ENCODE results near the gene FAM3D.
A peak's percentile ranks its signal among the peaks of the same experiment; 100 is the strongest.

The FAM3D gene

GRCh38 chr3:58586776-58587192, 79.8 kb downstream of the FAM3D start:
- no peak for DNase-seq (ENCODE audit: low read depth)

GRCh38 chr3:58585994-58586393, 80.6 kb downstream of the FAM3D start:
- TF ChIP-seq CTCF (conservative IDR thresholded peaks at IDR 0.05; ENCODE audit: low read depth, low read length): no peak
- H3K4me3 ChIP-seq (ENCODE audit: low read depth, low read length): no peak overlapping the region
- no peak for DNase-seq (ENCODE audit: low read depth)

More at GRCh38 chr3:58586776-58587192, 79.8 kb downstream of the FAM3D start:
- TF ChIP-seq CTCF (conservative IDR thresholded peaks at IDR 0.05; ENCODE audit: low read depth, low read length): no peak
- H3K4me3 ChIP-seq (ENCODE audit: low read depth, low read length): no peak overlapping the region

GRCh38 chr3:58585005-58585786, 81.4 kb downstream of the FAM3D start:
- peak overlapping the region; percentile 65 for H3K4me3 ChIP-seq (ENCODE audit: low read depth, low read length)
- TF ChIP-seq CTCF (conservative IDR thresholded peaks at IDR 0.05; ENCODE audit: low read depth, low read length): peak; percentile 67
- peak; percentile 58 for DNase-seq (ENCODE audit: low read depth)

GRCh38 chr3:58584690-58585004, 81.9 kb downstream of the FAM3D start:
- no peak for DNase-seq (ENCODE audit: low read depth)
- peak overlapping the region; percentile 65 for H3K4me3 ChIP-seq (ENCODE audit: low read depth, low read length)
- no peak for TF ChIP-seq CTCF (conservative IDR thresholded peaks at IDR 0.05; ENCODE audit: low read depth, low read length)
